Fibroblast of upper back skin (primary cell): Measurements from ENCODE around the gene THEM5.
"Not testable (repeated sequence)": the region's sequence is repeated elsewhere in the genome, so short reads cannot be mapped to it uniquely, and the experiment has no call there.

Experiments
- DNase-seq: peaks from one replicate; pipeline ENCODE4 v3.0.0-alpha.2; 2013

THEM5 gene

GRCh38 chr1:151853411-151853943 lies at the start of gene THEM5:
Gene THEM5 (minus strand): TSS chr1:151853712. CDS start chr1:151853565, 147 bp downstream.
- DNase-seq: no peak

- DNase-seq: no peak
These were observed 49.3 kb upstream of the THEM5 start for GRCh38 chr1:151902858-151903257.

- not testable (repeated sequence) for DNase-seq
These were observed 47.3 kb upstream of the THEM5 start for GRCh38 chr1:151900804-151901203.

GRCh38 chr1:151898519-151898991 lies 45.0 kb upstream of the THEM5 start:
- DNase-seq: no peak

GRCh38 chr1:151897991-151898431 lies 44.5 kb upstream of the THEM5 start:
- no peak for DNase-seq

- no peak for DNase-seq
These were observed 39.8 kb upstream of the THEM5 start for GRCh38 chr1:151893176-151893924.

- peak; percentile 38 for DNase-seq
These were observed 38.7 kb upstream of the THEM5 start for GRCh38 chr1:151892190-151892589.

GRCh38 chr1:151891512-151891911 lies 38.0 kb upstream of the THEM5 start:
- no peak for DNase-seq

- no peak for DNase-seq
These were observed 35.6 kb upstream of the THEM5 start for GRCh38 chr1:151888972-151889570.

- peak; percentile 41 for DNase-seq
These were observed 33.5 kb upstream of the THEM5 start for GRCh38 chr1:151887028-151887427.

GRCh38 chr1:151885479-151885878 lies 32.0 kb upstream of the THEM5 start:
- DNase-seq: no peak

GRCh38 chr1:151884879-151885278 lies 31.4 kb upstream of the THEM5 start:
- not testable (repeated sequence) for DNase-seq

GRCh38 chr1:151884445-151884844 lies 30.9 kb upstream of the THEM5 start:
- not testable (repeated sequence) for DNase-seq

- not testable (repeated sequence) for DNase-seq
These were observed 30.4 kb upstream of the THEM5 start for GRCh38 chr1:151883898-151884297.

GRCh38 chr1:151882918-151883317 lies 29.4 kb upstream of the THEM5 start:
- not testable (repeated sequence) for DNase-seq

GRCh38 chr1:151882466-151882865 lies 29.0 kb upstream of the THEM5 start:
- no peak for DNase-seq

- DNase-seq: no peak
These were observed 28.0 kb upstream of the THEM5 start for GRCh38 chr1:151881479-151881878.

GRCh38 chr1:151875419-151876097 lies 22.0 kb upstream of the THEM5 start:
- DNase-seq: no peak

- DNase-seq: not testable (repeated sequence)
These were observed 19.3 kb upstream of the THEM5 start for GRCh38 chr1:151872776-151873175.

- no peak for DNase-seq
These were observed 17.9 kb upstream of the THEM5 start for GRCh38 chr1:151871284-151872030.

GRCh38 chr1:151868486-151868885 lies 15.0 kb upstream of the THEM5 start:
- no peak for DNase-seq

- peak; percentile 50 for DNase-seq
These were observed 14.4 kb upstream of the THEM5 start for GRCh38 chr1:151867765-151868411.
